HL-60 (cell line): Measurements from ENCODE around the gene LDB2.

Experiments used
- CTCF ChIP-seq: IDR thresholded peaks from one replicate; pipeline ENCODE4 v1.5.1; 2011; ENCODE audit warnings: low read length, control low read depth, inconsistent platforms; ENCODE audit not compliant: insufficient read depth
- POLR2AphosphoS5 ChIP-seq: IDR thresholded peaks from 2 replicates; pipeline ENCODE4 v1.6.1; 2012; ENCODE audit warnings: low read depth
- REST ChIP-seq: IDR thresholded peaks from 2 replicates; pipeline ENCODE4 v1.6.1; 2012; ENCODE audit warnings: low read depth; ENCODE audit not compliant: insufficient replicate concordance

GRCh38 chr4:16488084-16488483 lies 410.4 kb downstream of the LDB2 start:
- TF ChIP-seq POLR2AphosphoS5 (no peak), CTCF (no peak), REST (no peak)
